Measurements from ENCODE around the gene E2F1.

E2F1 gene

GRCh38 chr20:33707668-33708067, 21.5 kb upstream of the E2F1 start:
- TF ChIP-seq ZFP3 (CRISPR knock-in tag; IDR thresholded peaks at IDR 0.05) (no peak), POU6F1 (CRISPR knock-in tag; IDR thresholded peaks at IDR 0.05; ENCODE audit: borderline replicate concordance, low read depth) (no peak), ZNF70 (CRISPR knock-in tag; IDR thresholded peaks at IDR 0.05) (no peak), TCF4 (CRISPR knock-in tag; IDR thresholded peaks at IDR 0.05; ENCODE audit: borderline replicate concordance) (no peak), PATZ1 (CRISPR knock-in tag; IDR thresholded peaks at IDR 0.05; ENCODE audit: borderline replicate concordance) (no peak), CREB5 (CRISPR knock-in tag; IDR thresholded peaks at IDR 0.05; ENCODE audit: low read depth) (no peak), ZC3H10 (CRISPR knock-in tag; IDR thresholded peaks at IDR 0.05) (no peak)
- no peak for ATAC-seq

- TF ChIP-seq PPARA (CRISPR knock-in tag; IDR thresholded peaks at IDR 0.05; ENCODE audit: borderline replicate concordance), result no peak
- no peak for TF ChIP-seq SNAI2 (CRISPR knock-in tag; IDR thresholded peaks at IDR 0.05)
- no peak for TF ChIP-seq ZC3H10 (CRISPR knock-in tag; IDR thresholded peaks at IDR 0.05)
- TF ChIP-seq BACH2 (CRISPR knock-in tag; IDR thresholded peaks at IDR 0.05; ENCODE audit: borderline replicate concordance), result no peak
- TF ChIP-seq TSHZ2 (CRISPR knock-in tag; IDR thresholded peaks at IDR 0.05), result no peak
- no peak for ATAC-seq
These were observed 18.2 kb upstream of the E2F1 start for GRCh38 chr20:33704197-33704924.

GRCh38 chr20:33703498-33704137, 17.4 kb upstream of the E2F1 start:
- no peak; the same call in 1 of the 3 replicates for ATAC-seq

More at GRCh38 chr20:33703498-33704137, 17.4 kb upstream of the E2F1 start:
- no peak for TF ChIP-seq GLIS3 (CRISPR knock-in tag; IDR thresholded peaks at IDR 0.05)
- no peak for TF ChIP-seq TOX (CRISPR knock-in tag; IDR thresholded peaks at IDR 0.05; ENCODE audit: borderline replicate concordance)
- no peak for TF ChIP-seq ZNF8 (CRISPR knock-in tag; IDR thresholded peaks at IDR 0.05)
- TF ChIP-seq RARB (CRISPR knock-in tag; IDR thresholded peaks at IDR 0.05), result no peak
- TF ChIP-seq TCF4 (CRISPR knock-in tag; IDR thresholded peaks at IDR 0.05; ENCODE audit: borderline replicate concordance), result no peak
- no peak for TF ChIP-seq ZFP30 (CRISPR knock-in tag; IDR thresholded peaks at IDR 0.05)
- TF ChIP-seq PATZ1 (CRISPR knock-in tag; IDR thresholded peaks at IDR 0.05; ENCODE audit: borderline replicate concordance), result no peak
- no peak for TF ChIP-seq CSRNP3 (CRISPR knock-in tag; IDR thresholded peaks at IDR 0.05)
- TF ChIP-seq ZNF565 (CRISPR knock-in tag; conservative IDR thresholded peaks at IDR 0.05; ENCODE audit: low read depth), result no peak

Measured in SK-N-SH treated with all-trans-retinoic acid at 6 μM for 48 hours (cell line).